ENCODE results near the gene EPRS1. TPM values are rescaled to one million over a fixed set of nuclear protein-coding genes. Genes with fewer than 3 reads are reported as not detected.

The EPRS1 gene
- total and polyA plus RNA-seq, 2 of the 13 experiments (the other 11 are each of a cell fraction or from before 2014, with no cell fraction given) = 86.1 to 124 TPM

DNA sequence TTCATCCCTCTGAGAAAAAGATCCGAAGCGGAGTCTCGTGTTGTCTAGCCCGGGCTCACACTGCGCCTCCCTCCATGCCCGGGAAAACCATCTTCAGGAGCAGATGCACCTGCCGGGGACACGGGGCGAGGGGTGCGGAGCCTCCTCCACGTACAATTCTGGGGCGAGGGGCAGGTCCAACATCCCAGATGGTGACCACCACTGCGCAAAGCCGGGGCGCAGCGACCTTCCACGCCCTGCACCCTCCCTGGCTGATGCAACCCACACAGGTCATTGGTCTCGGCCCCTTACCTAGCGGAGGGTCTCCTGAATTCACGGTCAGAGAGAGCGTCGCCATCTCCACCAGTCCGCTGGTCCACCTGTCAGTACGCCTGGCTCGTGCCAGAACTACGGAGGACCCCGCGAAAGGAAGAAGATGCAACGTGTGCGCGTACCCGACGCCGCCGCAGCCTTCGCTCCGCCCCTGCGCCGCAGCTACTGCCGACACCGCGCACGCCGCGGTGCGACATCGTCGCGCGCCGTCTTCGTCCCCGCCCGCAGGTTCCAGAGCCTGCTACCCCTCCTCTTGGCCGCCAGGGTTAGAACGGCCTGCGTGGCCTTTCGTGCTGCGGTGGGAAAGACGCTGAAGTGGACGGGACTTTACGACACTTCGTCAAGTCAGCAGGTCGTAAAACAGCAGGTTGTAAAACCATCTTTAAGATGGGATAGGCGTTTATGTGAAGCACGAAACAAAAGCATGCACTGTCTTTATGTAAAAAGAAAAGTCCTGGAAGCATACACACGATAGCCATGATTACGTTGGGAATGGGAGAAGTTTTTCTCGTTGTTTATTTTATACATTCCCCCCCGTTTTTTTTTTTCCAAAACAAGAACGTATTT, at the start of gene EPRS1 (continued):
- TF ChIP-seq, protein P1, sequence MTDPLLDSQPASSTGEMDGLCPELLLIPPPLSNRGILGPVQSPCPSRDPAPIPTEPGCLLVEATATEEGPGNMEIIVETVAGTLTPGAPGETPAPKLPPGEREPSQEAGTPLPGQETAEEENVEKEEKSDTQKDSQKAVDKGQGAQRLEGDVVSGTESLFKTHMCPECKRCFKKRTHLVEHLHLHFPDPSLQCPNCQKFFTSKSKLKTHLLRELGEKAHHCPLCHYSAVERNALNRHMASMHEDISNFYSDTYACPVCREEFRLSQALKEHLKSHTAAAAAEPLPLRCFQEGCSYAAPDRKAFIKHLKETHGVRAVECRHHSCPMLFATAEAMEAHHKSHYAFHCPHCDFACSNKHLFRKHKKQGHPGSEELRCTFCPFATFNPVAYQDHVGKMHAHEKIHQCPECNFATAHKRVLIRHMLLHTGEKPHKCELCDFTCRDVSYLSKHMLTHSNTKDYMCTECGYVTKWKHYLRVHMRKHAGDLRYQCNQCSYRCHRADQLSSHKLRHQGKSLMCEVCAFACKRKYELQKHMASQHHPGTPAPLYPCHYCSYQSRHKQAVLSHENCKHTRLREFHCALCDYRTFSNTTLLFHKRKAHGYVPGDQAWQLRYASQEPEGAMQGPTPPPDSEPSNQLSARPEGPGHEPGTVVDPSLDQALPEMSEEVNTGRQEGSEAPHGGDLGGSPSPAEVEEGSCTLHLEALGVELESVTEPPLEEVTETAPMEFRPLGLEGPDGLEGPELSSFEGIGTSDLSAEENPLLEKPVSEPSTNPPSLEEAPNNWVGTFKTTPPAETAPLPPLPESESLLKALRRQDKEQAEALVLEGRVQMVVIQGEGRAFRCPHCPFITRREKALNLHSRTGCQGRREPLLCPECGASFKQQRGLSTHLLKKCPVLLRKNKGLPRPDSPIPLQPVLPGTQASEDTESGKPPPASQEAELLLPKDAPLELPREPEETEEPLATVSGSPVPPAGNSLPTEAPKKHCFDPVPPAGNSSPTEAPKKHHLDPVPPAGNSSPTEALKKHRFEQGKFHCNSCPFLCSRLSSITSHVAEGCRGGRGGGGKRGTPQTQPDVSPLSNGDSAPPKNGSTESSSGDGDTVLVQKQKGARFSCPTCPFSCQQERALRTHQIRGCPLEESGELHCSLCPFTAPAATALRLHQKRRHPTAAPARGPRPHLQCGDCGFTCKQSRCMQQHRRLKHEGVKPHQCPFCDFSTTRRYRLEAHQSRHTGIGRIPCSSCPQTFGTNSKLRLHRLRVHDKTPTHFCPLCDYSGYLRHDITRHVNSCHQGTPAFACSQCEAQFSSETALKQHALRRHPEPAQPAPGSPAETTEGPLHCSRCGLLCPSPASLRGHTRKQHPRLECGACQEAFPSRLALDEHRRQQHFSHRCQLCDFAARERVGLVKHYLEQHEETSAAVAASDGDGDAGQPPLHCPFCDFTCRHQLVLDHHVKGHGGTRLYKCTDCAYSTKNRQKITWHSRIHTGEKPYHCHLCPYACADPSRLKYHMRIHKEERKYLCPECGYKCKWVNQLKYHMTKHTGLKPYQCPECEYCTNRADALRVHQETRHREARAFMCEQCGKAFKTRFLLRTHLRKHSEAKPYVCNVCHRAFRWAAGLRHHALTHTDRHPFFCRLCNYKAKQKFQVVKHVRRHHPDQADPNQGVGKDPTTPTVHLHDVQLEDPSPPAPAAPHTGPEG (CRISPR knock-in tag; IDR thresholded peaks at IDR 0.05) = peak; percentile 66; the same call in 1 of the 2 replicates
- TF ChIP-seq BCL6 (CRISPR knock-in tag; IDR thresholded peaks at IDR 0.05) (no peak), TSC22D2 (CRISPR knock-in tag; IDR thresholded peaks at IDR 0.05; ENCODE audit: borderline replicate concordance) (peak; percentile 47), ZNF138 (CRISPR knock-in tag; IDR thresholded peaks at IDR 0.05; ENCODE audit: low read depth) (peak; percentile 91; the same call in 1 of the 2 replicates), HNRNPH1 (optimal IDR thresholded peaks at IDR 0.05; ENCODE audit: low read depth, low read length) (no peak), ZNF609 (CRISPR knock-in tag; IDR thresholded peaks at IDR 0.05; ENCODE audit: borderline replicate concordance) (peak; percentile 54; the same call in 1 of the 2 replicates), GFI1 (CRISPR knock-in tag; IDR thresholded peaks at IDR 0.05; ENCODE audit: borderline replicate concordance) (no peak; the same call in 1 of the 2 replicates), ZNF382 (CRISPR knock-in tag; IDR thresholded peaks at IDR 0.05; ENCODE audit: borderline replicate concordance) (no peak), ELF1 (CRISPR knock-in tag; IDR thresholded peaks at IDR 0.05) (peak; percentile 45), JUN (CRISPR knock-in tag; IDR thresholded peaks at IDR 0.05) (no peak)
- TF ChIP-seq, protein P2, sequence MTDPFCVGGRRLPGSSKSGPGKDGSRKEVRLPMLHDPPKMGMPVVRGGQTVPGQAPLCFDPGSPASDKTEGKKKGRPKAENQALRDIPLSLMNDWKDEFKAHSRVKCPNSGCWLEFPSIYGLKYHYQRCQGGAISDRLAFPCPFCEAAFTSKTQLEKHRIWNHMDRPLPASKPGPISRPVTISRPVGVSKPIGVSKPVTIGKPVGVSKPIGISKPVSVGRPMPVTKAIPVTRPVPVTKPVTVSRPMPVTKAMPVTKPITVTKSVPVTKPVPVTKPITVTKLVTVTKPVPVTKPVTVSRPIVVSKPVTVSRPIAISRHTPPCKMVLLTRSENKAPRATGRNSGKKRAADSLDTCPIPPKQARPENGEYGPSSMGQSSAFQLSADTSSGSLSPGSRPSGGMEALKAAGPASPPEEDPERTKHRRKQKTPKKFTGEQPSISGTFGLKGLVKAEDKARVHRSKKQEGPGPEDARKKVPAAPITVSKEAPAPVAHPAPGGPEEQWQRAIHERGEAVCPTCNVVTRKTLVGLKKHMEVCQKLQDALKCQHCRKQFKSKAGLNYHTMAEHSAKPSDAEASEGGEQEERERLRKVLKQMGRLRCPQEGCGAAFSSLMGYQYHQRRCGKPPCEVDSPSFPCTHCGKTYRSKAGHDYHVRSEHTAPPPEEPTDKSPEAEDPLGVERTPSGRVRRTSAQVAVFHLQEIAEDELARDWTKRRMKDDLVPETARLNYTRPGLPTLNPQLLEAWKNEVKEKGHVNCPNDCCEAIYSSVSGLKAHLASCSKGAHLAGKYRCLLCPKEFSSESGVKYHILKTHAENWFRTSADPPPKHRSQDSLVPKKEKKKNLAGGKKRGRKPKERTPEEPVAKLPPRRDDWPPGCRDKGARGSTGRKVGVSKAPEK (CRISPR knock-in tag; IDR thresholded peaks at IDR 0.05; ENCODE audit: borderline replicate concordance) = no peak; the same call in 1 of the 2 replicates
- TF ChIP-seq, protein P3, sequence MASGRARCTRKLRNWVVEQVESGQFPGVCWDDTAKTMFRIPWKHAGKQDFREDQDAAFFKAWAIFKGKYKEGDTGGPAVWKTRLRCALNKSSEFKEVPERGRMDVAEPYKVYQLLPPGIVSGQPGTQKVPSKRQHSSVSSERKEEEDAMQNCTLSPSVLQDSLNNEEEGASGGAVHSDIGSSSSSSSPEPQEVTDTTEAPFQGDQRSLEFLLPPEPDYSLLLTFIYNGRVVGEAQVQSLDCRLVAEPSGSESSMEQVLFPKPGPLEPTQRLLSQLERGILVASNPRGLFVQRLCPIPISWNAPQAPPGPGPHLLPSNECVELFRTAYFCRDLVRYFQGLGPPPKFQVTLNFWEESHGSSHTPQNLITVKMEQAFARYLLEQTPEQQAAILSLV (CRISPR knock-in tag; IDR thresholded peaks at IDR 0.05; ENCODE audit: borderline replicate concordance) = peak; percentile 97
